Frontal cortex (tissue), 4 donors: ENCODE data around the gene DACH1. TPM values are rescaled to one million over a fixed set of nuclear protein-coding genes. Genes with fewer than 3 reads are reported as not detected.
"Not testable (repeated sequence)": the region's sequence is repeated elsewhere in the genome, so short reads cannot be mapped to it uniquely, and the experiment has no call there.

Experiments
- DNase-seq, 2 donors: peaks; one replicate each; pipeline ENCODE4 v3.0.0; 2012; ENCODE audit warnings: low spot score in 2 of 2
- FAIRE-seq: peaks from 2 replicates; lab custom pipeline; 2012; peaks lifted over from hg19 to GRCh38; lab: Jason Lieb, UNC
- total RNA-seq: library from RNA; depleted of rRNA; stranded (reverse); fragments of >200 nt; gene quantifications from one replicate; pipeline ENCODE4 v1.2.3, GENCODE V29; 2014
- donor health status: control.
- donor health status: control.
- donor health status: control.

The DACH1 gene
- 14.7 TPM for total RNA-seq

DNA sequence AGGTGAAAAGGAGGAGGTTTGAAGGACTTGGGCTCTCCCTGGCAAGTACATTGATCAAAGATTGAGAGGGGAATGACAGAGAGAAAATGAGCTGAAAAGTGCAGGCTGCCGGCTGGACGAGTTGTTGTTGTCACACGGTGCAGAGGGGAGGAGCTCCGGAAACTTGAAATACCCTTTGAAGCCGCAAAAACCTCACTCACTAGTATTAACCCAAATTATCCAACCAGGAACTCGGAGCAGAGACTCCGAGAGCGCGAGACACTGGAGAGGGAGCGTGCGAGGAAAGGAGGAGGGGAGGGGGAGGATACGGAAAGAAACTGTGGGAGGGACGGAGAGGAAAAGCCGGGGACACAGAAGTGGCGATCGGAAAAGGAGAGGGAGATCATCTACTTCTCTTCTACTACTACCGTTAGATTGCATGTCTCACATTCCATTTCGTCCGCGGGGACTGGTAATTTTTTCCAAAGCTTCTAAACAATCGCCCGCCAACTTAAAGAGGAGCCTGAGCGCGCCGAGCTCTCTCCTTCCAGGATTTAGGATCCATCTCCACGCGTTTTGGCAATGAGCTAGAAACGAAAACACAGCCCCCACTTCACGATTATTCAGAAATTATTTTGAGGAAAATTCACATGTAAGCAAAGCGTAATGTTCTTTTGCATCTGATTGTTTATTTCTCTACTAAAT lies at the start of gene DACH1:
TSS of gene DACH1 (minus strand) at position 74 of the 684 bp plus-strand sequence.
- no peak for FAIRE-seq
- DNase-seq, result peak; percentile 33 to 38

DNA sequence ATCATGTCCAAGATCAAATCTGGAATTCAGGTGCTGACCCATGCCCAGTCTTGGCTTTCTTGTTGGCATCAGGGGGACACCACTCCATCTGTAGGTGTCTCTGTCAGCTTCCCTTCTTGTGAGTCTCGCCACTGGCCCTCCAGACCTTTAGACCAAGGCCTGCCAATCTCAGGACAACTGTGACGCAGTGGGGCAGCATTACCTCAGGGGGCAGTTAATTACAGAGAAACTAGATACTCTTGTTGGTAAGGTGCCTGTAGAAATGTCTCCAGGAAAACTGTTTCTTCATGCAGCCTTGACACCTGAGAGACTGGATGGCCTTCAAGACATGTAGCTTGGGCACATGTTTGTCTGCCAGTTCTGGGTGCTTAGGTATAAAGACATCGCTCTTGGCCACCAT lies 46.7 kb upstream of the DACH1 start:
- DNase-seq (no peak), FAIRE-seq (no peak)

DNA sequence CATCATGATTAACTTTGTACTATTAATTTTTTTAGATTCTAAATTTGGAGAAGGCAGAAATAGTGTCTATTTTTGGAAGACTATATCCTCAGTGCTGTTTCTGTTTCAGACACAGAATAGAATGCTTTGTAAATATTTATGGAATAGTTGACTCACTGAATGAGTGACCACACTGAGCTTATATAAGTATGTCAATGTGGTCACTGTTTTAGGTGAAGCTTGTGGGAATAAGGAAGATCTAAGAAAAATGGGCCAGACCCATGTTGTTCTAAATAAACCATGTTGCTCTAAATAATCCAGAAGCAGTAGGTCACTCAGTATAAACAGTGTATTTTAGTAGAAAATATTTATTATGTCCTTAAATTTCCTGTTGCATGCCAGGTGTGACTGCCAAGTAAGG lies 45.5 kb upstream of the DACH1 start:
- FAIRE-seq (no peak), DNase-seq (no peak)

DNA sequence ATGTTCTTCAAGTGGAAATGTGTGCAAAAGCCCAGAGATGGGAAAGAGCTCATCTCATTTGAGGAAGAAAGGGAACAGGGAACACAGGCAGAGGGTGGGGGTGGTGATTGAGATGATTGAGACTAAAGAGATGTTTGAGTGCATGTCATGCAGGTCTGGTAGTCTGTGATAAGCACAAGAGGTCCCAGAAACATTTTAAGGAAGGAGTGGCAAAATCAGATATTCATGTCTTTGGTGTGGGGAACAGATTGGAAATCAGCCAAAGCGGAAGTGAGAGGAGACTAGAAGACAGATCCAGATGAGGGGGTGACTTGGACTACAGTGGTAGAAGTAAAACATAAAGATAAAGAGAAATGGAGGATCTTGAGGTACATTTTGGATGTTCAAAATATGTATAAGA lies 39.4 kb upstream of the DACH1 start:
- DNase-seq (no peak), FAIRE-seq (no peak)

DNA sequence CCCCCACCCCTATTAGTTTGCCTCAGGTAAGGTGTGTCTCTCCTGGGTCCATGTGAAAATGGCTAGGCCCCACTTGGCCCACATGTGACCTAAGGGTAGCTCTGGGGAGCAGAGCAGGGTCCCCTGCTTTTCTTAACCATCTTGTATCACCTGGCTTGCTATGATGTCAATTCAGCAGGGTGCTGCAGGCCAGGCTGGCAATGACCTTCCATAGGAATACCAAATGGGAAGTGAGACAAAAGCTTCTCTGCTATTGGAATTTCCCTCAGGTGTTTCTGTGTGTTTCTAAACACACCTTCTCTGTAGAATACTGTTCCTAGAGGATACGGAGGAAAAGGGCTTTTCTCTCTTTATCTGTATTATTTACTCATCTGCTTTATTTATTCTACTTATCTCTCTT lies 35.7 kb upstream of the DACH1 start:
- FAIRE-seq (no peak), DNase-seq (no peak)

DNA sequence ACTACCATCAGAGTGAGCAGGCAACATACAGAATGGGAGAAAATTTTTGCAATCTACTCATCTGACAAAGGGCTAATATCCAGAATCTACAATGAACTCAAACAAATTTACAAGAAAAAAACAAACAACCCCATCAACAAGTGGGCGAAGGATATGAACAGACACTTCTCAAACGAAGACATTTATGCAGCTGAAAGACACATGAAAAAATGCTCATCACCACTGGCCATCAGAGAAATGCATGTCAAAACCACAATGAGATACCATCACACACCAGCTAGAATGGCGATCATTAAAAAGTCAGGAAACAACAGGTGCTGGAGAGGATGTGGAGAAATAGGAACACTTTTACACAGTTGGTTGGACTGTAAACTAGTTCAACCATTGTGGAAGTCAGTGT lies 26.5 kb upstream of the DACH1 start:
- FAIRE-seq, DNase-seq: not testable (repeated sequence)

DNA sequence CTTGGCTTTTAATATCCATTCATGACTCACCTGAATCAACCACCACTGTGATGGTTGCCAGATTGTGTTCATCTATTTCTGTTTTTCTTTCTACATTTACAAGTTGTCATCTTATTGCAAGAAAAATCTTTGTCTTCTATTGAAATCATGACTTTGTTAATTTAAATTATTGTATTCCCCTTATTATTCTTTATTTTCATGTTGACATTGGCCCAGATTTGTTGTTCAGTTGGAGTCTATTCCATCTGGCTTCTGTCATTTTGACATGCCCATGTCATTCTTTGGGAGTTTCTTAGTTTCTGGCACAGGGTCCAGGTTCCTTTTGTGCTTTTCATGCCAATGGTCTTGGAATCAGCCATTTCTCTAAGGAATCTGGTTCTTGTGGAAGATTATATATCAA lies 19.9 kb upstream of the DACH1 start:
- DNase-seq (no peak), FAIRE-seq (no peak)

DNA sequence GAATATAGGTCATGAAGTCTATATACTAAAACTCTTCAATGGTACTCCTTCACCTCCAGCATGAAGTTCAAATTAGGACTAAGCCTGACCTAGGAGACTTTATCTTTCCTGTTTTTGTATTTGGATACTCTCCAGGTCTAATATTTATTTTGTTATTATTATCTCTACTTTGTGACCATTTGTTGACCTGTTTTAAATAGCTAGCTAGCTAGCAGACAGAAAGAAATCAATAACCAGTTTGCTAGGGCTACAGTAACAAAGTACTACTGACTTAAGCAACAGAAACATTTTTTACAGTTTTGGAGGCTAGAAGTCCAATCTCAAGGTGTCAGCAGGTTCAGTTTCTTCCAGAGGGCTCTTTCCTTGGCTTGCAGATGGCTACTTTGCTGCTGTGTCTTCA lies 15.1 kb upstream of the DACH1 start:
- no peak for DNase-seq
- FAIRE-seq, result no peak

DNA sequence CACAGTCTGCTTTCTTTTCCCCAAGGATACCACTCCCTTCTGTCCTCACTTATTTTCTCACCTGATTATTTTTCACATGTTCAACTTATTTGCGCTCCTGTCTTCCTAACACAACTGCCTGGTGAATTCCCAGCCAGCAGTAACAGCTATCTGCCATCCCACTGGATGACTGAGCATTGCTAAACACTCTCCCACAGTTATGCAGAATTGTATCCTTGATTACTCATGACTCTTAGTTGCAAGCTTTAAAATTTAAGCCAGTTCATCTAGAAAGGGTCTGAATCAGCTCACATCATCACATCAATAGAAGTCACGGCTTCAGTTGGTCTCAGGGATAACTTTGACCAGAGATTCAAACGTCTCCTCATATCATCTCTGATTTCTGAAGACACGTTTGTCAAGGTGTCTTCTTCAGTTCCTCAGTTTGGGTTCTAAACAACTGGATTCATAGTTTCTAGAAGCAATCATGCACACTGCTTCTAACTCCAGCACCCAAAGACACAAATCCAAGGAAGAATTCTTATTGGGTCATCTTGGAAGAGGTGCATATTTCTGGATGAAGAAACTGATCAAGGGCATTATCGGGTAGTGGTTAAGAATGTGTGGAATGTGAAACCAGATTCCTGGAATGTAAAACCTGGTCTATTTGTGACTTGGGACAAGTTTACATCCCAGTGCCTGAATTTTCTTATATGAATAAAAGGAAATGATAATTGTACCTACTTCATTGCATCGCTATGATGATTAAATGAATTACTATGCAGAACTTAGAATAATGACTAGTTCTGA lies 13.9 kb upstream of the DACH1 start:
- DNase-seq (no peak), FAIRE-seq (no peak)

DNA sequence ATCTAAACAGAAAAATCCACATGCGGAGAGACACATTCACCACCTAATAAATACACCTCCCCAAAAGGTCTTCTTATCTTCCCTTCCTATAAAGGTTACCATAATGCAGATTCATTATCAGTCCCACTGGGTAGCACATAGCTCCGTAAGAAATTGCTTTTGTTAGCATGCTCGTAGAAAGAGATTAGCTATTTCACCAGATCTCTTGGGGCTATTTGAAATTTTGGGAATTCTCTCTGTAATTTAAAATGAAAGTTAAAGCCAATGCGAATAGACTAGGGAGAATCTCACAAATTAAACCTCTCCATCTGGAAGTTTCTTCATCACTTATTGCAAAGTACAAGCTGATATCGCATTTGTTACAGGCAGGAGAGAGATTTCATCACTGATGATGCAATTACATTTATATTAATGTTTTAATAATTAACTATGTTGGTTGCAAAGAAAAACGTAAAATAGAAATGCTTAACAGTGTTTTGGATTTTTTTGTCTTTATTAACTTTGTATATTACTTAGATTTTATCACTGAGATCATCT lies 12.9 kb upstream of the DACH1 start:
- no peak for FAIRE-seq
- DNase-seq, result no peak

DNA sequence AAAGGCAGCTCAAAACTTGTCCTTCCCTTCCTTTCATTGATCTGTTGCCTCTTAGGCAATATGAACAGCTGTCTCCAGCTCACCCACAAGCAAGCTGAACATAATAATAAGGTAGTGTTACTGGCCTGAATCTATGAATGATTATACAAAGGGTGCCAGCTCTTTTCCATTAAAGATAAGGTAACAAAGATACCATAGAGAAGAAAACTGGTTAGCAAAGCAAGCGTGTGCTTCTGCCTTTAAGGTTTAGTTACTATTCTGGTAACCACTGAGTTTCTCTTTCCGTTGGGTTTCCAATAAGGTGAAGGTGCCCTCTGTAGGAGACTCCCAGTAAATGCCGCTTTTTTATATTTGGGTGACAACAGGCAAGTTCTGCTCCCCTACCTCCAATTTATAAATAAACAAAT lies 12.1 kb upstream of the DACH1 start:
- FAIRE-seq, result no peak

DNA sequence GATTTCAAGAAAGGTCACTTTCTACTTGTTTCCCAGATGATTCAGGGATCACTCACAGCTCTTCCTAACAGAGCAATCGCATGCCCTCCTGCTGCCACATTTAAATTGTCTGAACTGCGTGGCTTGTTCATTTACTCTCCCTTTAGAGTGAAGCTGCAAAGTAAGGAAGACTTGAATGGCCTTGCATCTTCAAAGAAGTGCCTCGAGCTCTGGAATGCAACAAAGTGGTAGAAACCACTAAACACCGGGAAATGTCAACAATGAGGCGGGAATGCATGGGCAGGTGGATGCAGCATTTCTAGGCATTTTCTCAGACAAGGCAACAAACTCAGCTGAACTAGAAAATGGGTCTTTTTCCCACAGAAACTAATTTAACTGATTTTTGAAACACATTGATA lies 10.3 kb upstream of the DACH1 start:
- FAIRE-seq (no peak), DNase-seq (no peak)

More for the DNA sequence above, 12.1 kb upstream of the DACH1 start:
- DNase-seq, result peak in 1 of 2 donors; percentile 6

DNA sequence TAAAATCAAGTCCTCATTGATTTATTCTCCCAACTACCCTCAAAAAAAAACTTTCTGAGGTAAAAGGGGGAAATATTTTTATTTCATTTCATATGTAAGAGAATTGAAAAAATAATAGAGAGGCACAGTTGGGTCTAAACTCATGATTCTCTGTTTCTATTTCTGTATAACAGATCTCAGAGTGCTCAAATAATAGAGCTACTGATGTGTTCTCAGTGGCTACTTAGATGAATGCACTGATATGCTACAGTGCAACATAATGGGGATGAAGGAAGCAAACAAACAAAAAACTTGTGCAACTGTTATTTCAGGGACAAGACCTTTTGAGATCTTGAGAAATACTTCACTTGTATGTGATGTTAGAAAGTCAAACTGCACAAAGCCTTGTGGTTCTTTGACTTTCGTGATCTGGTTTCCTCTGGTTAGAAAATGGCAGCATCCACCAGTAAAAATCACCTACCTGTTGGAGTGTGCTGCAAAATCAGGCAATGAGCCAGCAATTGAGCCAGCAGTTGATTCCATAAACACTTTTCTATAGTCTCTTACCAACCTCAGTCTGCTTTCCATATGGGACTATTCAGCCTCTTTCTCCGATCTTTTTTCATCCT lies 9.7 kb upstream of the DACH1 start:
- FAIRE-seq, result no peak
- DNase-seq, result no peak

DNA sequence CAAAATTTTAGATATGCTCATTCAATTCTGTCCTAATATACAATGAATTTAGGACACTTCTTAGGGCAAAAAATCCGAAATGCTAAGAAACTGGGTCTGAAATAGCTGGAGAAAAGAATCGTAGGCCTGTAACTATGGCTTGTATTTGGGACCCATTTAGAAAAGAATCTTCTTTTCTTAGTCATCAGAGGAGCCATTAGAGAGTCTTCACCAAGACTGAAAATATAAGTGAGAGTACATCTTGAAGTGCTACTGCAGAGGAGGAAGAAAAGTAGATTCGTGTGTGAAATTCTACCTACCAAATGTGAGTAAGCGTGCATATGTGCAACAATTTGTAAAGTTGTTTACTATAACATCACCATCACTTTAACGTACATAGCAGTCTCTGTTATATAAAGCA lies 8.8 kb upstream of the DACH1 start:
- no peak for FAIRE-seq
- no peak for DNase-seq

DNA sequence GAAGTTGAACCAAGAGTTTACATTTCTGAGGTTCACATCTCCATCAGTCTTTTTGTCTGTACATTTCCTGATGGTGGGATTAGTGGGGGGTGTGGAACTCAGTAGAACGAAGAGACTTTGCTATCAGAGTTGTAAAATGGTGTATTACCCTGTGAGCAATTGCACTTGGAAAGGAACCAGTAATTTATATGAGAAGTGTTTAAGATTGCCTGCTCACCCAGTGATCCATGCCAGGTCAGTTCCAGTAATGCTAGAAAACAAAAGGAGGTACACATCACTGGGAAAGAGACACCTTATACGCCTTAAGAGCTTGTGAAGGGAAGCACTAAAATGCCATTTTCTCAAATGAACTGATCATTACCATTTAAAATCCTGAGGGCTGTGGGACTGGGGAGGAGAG lies 7.5 kb upstream of the DACH1 start:
- FAIRE-seq, result no peak
- DNase-seq, result no peak

DNA sequence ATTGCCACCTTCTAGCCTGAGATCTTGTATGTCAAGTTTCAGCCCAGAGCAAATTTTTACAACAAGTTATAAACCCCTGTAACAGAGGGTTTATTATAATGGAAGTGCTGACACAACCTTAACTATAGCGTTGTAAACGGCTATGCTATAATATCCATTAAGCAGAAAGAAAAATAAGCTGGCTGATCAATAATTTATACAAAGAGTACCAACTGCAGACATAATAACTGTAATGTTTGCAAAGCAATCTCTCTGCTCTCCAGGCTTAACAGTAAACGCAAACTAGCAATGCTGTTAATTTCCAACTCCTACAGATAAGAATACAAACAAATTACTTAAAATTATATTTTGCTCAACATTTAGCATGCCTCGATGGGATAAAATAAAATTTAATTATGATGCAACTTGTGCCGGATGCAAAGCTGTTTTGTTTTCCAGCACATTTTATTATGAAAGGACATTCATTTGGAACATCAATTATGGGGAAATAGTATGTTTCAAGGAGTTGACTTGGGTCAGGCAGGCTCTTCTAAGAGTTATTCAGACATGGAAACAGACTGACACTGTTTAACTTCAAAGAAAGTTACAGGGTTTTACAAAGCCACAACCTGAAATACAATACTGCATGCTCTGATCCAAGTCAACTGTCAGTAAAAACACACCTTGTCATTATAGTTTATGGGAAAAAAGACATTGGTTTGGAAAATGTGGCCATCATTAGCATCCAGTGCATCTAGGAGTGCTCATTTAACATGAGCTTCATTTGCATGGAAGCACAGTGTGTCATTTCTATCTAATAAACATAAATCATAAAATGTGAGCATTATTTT lies 6.6 kb upstream of the DACH1 start:
- DNase-seq, result no peak
- no peak for FAIRE-seq

DNA sequence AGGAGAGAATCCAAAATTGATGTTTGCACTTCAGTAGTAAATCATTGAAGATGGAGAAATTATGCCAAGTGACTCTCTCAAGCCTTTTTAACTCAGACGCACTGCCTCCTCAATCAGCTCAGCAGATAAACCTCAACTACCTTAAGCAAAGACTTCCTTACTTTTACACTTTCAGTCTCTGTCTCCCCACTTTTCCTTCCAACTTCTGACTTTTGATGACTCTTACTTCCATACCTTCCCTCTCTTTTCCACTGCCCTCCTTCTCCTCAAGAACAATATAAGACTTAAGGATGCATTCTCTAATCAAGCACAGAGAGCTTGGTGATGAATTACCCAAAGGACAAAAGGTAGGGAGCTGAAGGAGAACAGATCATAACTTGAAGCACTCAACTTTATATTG lies 4.8 kb upstream of the DACH1 start:
- no peak for DNase-seq
- FAIRE-seq, result no peak

DNA sequence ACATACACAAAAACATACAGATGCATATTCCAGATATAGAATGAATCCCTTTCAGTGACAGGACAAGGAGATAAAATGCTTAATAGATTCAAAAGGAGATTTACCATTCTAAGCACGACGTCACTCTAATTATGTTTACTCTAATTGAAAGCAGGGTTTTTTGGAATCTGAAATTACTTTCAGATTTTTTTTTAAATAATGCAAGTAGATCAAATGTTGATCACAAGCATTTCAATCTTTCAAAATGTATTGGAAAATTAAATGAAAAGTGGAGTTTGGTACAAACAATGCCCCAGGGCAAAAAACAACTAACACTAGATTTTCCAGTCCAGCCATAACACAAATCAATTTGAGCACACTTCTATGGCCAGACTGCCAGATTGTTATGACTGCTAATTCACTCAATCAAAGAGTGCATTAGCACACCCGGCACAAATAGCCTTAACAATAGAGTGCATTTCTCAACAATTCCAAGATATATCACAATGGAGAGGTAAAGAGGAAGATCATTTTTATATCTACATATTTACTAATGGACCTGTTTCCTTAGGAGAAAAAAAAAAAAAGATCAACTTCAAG lies 4.3 kb upstream of the DACH1 start:
- no peak for FAIRE-seq
- DNase-seq, result no peak

DNA sequence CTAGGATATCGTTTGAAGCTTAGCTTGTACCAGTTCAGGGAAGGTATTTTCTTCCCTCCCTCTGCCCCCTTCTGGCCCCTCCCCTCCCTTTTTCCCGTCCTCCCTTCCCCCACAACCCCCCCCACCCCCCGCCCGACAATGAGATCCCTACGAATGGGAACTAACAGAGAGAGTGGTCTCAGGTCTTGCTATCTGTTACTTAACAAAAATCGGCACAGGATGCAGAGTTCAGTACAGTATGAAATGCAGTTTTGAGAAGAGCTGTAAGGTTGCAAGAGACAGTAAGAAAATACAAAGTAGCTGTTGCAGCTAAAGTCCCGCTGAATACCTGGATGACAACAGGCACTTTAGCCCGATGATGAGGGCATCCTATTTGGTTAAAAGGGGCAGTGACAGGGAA lies 3.1 kb upstream of the DACH1 start:
- DNase-seq, result no peak

DNA sequence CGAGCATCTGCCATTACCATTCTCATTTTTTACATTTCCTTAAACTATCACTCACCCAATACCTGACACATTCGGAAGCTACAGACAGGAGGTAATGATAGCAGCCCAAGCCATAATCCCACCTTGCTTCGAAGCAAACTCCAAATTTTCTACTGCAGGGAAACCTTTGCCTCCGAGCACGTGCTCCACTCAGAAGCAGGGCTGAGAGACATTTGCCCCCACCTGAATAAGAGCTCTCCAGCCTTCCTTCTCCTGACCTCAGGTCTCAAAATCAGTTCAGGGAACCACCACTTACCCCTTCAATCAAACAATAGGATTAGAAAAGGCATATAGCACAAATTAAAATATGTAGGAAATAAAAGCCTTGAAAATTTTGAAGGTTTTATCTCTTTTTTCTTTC lies 2.3 kb upstream of the DACH1 start:
- FAIRE-seq (no peak), DNase-seq (no peak)

More for the DNA sequence above, 3.1 kb upstream of the DACH1 start:
- no peak for FAIRE-seq
